Activated CD8-positive, alpha-beta memory T cell treated with anti-CD3 and anti-CD28 coated beads, Interleukin-2, amount 50 U/mL, for 24 hours (primary cell): ENCODE measurements around the gene GSS.
"Not testable (repeated sequence)": the region's sequence is repeated elsewhere in the genome, so short reads cannot be mapped to it uniquely, and the experiment has no call there.

Experiments used
- DNase-seq: peaks from one replicate; pipeline ENCODE4 v3.0.0-alpha.2; 2020; ENCODE audit errors: extremely low read depth

GSS gene

GRCh38 chr20:34907616-34908469 lies 47.8 kb downstream of the GSS start:
- no peak for DNase-seq

GRCh38 chr20:34904202-34904621 lies 51.4 kb downstream of the GSS start:
- DNase-seq, result no peak

GRCh38 chr20:34898731-34899130 lies 56.9 kb downstream of the GSS start:
- not testable (repeated sequence) for DNase-seq

GRCh38 chr20:34898129-34898528 lies 57.5 kb downstream of the GSS start:
- not testable (repeated sequence) for DNase-seq

GRCh38 chr20:34896086-34896621 lies 59.5 kb downstream of the GSS start:
- no peak for DNase-seq

GRCh38 chr20:34895465-34895864 lies 60.1 kb downstream of the GSS start:
- no peak for DNase-seq

GRCh38 chr20:34894723-34895122 lies 60.9 kb downstream of the GSS start:
- no peak for DNase-seq

- DNase-seq, result no peak
Measured at GRCh38 chr20:34892671-34893070, 62.9 kb downstream of the GSS start.

GRCh38 chr20:34891166-34892062 lies 64.2 kb downstream of the GSS start:
- no peak for DNase-seq

- no peak for DNase-seq
Measured at GRCh38 chr20:34888468-34888867, 67.1 kb downstream of the GSS start.

GRCh38 chr20:34887023-34887422 lies 68.6 kb downstream of the GSS start:
- DNase-seq, result no peak

GRCh38 chr20:34886122-34886521 lies 69.5 kb downstream of the GSS start:
- no peak for DNase-seq

- no peak for DNase-seq
Measured at GRCh38 chr20:34884260-34884659, 71.3 kb downstream of the GSS start.

GRCh38 chr20:34883809-34884208 lies 71.8 kb downstream of the GSS start:
- DNase-seq, result no peak

- no peak for DNase-seq
Measured at GRCh38 chr20:34883087-34883688, 72.4 kb downstream of the GSS start.

- DNase-seq, result no peak
Measured at GRCh38 chr20:34881689-34882088, 73.9 kb downstream of the GSS start.

- DNase-seq, result not testable (repeated sequence)
Measured at GRCh38 chr20:34880971-34881370, 74.6 kb downstream of the GSS start.

GRCh38 chr20:34880215-34880850 lies 75.3 kb downstream of the GSS start:
- DNase-seq, result no peak
